HTERT RPE-1 (cell line): ENCODE measurements around the gene GOLM1.
"Not testable (repeated sequence)": the region's sequence is repeated elsewhere in the genome, so short reads cannot be mapped to it uniquely, and the experiment has no call there.

Source experiments
- in situ Hi-C: fragments of 300-500 bp; cut with MboI; formaldehyde crosslinking; loops from 4 replicates; pipeline ENCODE4 v1.14.3; 2020; ENCODE audit warnings: low sequenced_read_pairs

Gene GOLM1

DNA sequence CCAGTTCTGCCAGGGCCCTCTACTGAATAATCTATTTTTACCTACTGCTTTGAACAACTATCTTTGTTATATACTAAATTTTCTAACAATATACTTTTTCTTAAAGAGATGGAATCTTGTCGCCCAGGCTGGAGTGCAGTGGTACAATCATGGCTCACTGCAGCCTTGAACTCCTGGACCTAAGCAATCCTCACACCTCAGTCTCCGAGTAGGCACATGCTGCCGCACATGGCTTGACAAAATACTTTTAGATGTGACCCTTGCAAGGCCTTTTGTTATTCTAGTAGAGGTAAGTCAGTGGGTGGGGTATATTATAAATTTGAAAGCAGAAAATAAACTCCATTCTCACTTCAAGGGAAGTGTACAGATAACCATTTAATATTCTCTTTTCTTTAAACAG is 7.9 kb downstream of the GOLM1 start:
- in situ Hi-C loops, result no loop called here

DNA sequence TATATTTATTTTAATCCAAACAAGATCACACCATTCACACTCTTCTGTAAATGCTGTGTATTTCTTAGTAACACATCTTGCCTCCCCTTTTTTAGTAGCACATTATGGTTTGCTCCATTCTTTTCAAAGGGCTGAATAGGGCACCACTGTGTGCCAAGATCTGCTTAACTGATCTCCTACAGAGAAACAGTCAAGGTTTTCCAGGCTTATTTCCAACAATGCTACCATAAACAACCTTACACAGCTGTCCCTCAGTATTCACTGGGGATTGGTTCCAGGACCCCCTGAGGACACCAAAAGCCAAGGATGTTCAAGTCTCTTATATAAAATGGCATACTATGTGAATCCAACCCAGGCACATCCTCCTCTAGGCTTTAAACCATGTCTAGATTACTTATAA is 16.5 kb downstream of the GOLM1 start:
- in situ Hi-C loops, result no loop called here

DNA sequence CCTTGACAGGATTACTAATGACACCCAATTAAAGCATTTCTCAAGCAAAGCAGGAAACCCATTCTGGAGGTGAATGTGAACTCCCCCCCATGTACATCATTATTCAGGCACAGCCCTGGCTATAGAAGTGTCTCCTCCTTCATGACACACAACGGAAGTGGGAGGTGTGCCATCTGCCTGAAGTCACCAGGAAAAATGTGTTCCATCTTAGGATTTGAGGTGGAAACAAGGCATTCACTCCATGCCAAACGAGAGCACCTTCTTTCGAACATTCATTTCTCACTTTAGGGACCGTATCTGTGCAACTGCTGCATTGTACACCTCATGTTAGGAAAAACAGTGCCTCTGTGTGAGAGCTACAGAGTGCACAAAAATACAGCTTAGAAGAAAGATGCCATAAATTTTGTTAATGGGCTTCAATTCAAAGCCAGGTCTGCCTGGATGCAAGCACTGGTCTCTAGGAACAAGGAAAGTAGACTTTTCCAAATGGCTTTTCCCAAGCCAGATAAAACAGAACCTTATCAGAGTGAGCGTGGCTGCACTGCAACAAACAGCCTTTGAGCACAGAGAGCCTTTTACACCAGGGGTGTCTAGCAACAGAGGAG is 19.4 kb downstream of the GOLM1 start:
- in situ Hi-C loops, result no loop called here

DNA sequence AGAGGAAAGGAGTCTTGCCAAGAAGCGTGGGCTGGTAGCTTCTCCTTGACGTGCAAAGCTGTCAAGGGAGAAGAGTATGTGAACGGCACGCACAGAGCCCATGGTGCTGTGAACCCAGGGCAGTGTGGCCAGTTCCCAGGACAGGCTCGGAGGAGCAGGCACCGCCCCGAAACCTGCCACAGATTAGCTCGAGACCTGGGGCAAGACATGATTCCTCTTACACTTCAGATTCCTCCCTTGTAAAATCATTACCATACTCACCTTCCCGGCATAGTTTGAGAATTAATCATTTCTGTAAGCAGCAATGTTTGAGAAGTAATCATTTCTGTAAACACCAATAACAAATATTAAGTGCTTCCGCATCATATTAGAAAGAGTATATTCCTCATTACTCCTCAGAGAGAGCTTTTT is 19.9 kb downstream of the GOLM1 start:
- in situ Hi-C loops, result no loop called here

DNA sequence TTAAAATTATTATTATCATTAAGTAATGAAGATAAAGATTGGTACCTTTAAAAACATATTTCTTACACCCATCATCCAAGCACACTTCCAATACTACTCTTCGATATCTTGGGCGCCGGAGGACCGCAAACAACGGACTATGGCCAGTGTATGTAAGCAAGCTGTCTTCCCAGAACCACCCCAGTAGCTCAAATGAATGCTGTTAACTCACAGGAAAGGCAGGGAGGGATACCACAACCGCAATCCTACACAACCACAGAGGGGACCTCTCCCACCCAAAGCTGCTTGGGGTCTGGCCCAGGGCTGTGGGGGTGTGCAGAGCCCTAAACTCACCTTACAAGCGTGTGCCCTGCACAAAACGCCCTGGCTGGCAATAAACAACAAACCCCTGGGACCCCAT is 20.6 kb downstream of the GOLM1 start:
- in situ Hi-C loops, result no loop called here

DNA sequence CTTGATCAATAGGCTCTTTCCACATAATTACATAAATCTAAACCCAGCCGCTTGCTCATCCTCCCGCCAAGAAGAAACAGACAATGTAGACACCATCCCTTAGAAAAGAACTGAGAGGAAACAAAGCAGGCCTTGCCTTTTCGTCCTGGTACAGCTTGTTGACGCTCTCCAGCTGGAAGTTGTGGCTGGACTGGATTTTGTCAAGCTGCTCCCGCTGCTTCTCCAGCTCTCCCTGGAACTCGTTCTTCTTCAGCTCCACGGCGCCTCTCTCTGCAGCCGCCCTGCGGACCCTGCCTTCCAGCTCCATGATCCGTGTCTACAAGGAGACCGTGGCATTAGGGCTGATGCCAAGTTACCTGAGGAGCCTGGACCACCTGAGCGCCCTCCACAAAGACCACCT is 22.1 kb downstream of the GOLM1 start:
- in situ Hi-C loops, result no loop called here

DNA sequence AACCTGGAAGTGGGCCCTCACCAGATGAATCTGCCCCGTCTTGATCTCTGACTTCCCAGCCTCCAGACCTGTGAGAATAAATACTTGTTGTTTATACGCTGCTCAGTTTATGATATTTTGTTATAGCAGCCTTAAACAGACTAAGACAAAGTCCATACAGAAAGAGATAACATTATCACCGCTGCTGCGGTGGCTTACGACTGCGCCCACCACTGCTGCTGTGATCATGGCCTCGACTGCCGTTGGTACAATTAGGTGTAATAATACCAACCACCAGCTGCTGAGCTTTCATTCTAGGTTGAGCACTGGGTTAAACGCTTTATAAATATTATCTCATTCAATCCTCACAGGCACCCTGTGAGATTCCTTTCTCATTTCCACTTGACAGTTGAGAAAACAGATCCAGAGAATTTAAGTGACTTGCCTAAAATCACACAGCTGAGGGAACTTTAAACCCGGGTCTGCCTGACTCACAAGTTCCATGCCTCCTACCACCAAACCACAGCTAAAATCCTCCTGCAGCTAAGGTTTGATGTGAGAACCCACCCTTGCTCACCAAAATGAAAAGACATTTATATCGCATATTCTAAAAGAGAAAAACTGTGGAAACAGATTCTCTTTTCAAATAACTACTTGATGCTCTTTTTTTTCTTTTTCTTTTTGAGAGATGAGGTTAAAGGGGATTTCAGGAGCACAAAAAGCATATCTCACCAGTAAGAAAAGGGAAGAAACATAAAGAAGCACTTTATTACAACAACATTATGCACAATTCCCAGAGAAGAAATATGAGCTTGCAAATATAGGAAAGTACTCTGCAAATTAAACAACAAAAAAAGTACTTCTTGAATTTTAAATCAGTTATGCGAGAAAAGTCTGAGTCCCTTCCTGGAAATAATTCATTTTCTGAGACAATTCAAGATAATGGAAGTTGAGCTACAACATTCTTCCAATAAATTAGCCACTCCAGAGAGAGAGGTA is 23.9 kb downstream of the GOLM1 start:
- in situ Hi-C loops, result no loop called here

DNA sequence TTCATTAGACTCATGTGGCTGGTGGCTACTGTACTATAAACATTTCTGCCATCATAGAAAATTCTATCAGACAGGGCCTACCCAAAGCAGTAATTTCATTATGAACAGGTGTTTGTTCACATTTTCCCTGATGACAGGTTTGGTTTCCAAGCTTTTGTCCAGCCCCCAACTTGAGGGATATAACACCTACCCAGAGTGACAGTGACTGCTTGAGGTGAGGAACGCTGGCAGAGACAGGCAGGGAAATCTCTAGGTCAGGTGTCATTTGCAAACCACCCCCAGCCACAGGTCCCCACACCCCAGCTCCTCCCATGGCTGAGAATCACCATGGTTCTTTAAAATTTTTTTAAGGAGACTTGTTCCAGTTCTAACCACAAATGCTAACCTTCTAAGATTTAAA is 25.5 kb downstream of the GOLM1 start:
- in situ Hi-C loops, result no loop called here

DNA sequence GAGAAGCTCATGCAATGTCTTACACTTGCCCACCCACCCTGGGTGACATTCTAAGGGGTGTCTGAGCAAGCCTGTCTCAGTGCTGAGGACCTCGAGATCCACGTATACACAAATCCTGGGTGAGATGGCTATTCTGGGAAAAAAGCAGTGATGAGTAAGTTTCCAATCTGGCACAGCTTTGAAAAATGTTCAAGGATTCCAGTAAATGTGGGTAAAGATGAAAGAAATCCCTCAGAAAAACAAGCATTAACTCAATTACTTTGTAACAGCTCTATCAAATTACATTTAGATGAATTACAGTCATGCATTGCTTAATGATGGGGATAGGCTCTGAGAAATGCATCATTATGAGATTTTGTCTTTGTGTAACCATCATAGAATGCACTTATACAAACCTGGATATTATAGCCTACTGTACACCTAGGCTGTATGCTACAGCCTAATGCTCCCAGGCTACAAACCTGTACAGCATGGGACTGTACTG is 26.9 kb downstream of the GOLM1 start:
- in situ Hi-C loops, result no loop called here

DNA sequence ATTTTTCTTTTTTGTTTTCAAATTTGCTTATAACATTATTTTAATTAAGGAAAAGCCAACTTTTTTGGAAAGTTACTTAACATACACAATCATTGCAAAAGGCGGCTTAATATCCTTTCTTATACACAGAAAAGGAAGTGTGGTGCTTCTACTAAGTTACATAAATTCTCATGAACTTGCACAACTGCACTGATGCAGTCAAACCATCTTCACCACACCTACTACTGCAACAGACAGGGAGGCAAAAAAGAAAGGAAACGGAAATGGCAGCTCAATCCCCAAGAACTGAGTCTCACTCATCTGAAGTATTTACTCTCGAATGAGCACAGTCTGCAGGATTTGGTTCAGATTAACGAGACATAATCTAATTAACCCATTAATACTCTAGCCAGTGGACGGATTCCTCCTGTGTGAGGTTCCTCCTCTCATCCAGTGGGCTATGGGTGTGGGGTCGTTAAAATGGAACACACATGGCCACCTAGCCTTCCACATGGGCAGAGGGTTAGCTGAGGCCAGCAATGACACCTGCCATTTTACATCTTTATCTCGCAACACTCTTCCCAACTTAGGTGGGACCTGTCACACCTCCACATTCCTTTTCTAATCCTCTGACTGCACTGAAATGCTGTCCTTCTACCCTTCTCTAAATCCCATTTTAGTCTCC is 30.0 kb downstream of the GOLM1 start:
- in situ Hi-C loops, result no loop called here

DNA sequence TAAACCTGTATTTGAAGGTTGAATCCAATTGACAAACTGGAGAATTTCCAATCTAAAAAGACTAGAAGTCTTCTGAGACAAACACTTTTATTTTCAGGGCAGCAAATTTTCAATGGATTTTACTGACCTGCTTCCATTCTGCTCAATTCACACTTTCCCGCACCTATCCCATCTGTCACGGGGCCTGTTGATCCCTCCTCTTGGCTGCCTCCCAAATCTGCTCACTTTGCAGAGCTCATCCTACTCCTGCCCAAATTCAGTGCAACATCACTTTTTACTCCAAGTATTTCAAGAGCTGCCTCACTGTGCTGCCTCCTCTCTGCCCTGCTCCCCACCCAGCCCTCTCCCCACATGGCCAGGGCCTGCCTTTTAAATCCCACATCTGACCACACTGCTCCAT is 35.1 kb downstream of the GOLM1 start:
- in situ Hi-C loops, result no loop called here

DNA sequence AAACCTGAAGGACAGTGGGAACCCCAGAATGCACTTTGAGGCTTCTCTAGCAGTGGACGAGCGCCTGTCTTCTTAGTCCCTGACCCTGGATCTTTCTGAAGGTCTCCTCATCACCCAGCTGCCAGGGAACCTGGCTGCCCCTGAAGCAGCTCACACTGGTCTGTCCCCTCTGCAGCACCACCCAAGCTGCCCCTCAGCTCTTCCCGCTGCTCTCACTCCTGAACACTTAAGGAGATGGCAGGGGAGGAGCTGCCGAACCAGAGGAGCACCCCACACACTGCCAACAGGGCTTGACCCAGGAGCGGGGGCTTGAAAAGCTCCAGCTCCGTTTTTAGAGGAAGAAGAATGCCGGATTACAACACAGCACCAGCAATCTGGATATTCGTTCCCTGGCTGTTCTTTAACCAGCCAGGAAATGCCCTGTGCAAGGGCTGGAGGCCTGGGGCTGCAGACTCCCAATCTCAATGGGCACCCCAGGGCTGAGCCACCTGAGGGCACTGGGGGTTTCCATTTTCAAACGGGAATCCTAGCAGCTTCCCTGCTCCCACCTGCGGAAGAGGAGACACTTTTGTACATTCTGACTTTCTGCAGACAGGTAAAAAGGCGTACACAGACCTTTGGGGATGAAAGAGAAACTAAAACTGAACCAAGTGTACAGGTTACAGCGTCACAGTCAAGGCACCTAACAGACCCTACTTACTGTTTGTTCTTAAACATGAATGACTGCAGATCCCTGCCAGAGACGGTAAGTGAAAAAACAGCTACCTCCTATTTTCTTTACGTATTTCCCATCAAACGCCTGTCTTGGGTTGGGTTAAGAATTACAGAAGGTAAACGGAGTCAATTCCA is 36.3 kb downstream of the GOLM1 start:
- in situ Hi-C loops, result no loop called here

DNA sequence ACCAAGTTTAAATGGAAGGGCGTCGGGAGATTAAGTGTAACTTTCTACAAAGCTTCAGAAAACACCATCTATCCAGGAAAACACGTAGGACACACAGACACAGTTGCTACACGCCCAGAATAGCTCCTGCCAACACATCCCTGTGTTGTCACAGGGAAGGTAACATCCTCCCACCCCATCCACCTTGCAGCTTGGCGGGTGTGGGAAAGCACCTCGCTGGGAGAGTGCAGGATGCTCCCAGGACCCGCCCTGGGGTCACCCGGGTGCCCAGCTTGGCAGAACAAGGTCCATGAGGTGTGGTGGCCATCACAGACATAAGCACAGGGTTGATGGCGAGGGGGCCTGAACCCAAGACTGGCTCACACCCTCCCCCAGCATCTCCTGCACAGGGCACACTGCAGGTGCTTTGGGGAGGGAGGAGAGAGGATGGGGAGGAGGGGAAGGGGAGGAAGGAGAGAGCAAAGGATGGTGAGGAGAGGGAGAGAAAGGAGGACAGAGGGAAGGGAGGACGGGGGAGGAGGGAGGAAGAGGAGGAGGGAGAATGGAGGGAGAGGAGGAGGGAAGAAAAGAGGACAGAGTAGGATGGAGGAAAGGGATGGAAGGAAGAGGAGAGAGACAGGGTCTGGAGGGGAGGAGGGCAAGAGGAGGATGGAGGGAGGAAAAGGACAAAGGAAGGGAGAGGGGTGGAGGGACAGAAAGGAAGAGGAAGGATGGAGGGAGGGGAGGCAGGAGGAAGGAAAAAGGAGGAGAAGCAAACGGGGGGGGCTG is 37.2 kb downstream of the GOLM1 start:
- in situ Hi-C loops, result no loop called here

DNA sequence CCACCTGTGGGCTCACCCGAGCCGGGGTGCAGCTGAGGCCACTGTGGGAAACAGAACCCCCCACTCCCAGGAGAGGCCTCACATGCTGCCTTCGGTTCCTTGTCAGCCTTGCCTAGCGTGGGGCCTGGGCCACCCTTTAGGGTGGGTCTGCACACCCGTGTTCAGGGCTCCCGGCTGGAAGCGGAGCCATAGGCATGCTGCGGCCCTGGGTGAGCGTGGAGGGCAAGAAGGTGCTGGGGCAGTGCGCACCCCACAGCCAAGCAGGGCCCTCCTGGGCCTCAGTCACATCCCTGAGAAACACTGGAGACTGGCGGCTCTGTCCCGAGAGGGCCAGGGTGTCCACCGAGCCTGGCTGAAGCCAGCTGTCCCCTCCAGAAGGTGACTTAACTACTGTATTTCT is 41.9 kb downstream of the GOLM1 start:
- in situ Hi-C loops, result no loop called here

DNA sequence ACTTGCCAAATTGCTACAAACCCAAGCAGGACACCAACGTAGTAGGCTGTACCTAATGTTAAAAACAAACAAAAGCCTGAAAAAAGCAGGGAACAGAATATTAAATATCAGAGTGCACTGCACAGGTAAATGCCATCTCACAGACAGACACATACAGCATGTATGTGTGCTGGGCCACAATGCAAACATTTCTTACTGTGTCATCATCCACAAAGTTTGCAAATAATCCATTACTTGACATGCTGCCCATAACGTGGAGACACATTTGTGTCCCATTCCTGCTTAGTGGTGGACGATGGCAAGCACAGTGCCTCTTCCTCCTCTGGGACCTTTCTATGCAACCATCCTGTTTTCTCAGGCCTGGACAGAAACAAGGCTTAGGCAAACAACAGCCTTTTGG is 44.7 kb downstream of the GOLM1 start:
- in situ Hi-C loops, result no loop called here

DNA sequence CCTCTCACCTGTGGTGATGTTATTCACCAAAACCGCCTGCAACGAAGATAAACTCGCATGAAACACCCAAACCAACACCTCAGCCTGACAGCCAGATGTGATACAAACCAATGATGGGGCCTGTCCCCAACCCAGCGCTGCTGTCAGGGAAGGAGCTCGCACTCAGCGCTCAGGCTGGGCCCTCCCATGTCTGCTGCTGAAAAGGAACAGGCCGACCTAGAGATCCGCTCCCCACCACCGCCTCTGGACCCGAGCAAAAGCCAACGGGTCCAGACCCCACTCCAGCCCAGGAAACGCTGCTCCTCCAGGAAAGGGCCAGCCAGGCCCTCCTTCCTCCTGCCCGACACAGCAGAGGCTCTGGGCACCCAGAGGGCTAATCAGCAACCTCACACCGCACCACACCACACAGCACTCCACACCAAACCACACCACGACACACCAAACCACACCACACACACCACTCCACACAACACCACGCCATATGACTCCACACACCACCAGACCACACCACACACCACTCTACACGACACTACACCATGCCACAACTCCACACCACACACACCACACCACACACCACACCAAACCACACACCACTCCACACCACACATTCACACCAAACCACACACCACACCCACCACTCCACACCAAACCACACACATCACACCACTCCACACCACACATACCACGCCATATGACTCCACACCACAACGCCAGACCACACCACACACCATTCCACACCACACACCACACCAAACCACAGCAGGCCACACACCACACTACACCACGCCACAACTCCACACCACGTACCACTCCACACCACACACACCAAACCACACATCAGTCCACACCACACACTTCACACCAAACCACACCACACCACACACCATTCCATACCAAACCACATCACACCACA is 46.5 kb downstream of the GOLM1 start:
- in situ Hi-C loops, result no loop called here

DNA sequence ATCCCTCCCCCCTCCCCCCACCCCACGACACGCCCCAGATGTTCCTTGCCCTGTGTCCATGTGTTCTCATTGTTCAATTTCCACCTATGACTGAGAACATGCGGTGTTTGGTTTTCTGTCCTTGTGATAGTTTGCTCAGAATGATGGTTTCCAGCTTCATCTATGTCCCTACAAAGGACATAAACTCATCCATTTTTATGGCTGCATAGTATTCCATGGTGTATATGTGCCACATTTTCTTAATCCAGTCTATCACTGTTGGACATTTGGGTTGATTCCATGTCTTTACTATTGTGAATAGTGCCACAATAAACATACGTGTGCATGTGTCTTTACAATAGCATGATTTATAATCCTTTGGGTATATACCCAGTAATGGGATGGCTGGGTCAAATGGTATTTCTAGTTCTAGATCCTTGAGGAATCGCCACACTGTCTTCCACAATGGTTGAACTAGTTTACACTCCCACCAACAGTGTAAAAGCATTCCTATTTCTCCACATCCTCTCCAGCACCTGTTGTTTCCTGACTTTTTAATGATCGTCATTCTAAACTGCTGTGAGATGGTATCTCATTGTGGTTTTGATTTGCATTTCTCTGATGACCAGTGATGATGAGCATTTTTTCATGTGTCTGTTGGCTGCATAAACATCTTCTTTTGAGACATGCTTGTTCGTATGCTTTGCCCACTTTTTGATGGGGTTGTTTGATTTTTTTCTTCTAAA is 51.2 kb downstream of the GOLM1 start:
- in situ Hi-C loops, result not testable (repeated sequence)

DNA sequence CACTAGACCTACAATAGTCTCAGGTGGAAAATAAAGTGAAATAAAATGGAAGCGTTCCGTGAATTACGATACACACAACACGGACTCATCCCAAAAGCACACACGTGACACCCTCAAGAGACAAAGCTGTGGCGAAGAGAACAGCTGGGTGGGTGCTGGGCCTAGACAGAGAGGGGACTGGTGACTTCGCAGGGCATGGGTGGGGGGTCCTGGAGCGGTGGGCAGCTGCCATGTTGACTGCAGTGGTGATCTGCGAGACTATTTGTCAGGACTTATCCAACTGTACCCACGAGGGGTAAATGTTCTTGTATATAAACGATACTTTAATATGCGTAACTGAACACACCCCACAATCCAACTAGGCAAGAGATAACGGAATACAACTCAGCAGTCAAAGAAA is 52.0 kb downstream of the GOLM1 start:
- in situ Hi-C loops, result no loop called here
